ENCODE measurements around the gene ASIC4. TPM values are rescaled to one million over a fixed set of nuclear protein-coding genes. Genes with fewer than 3 reads are reported as not detected.

Gene ASIC4
- total RNA-seq (2022; extraction: Qiagen RNA extraction) = 0.07 to 0.20 TPM (median 0.13 TPM) in 3 of 5 replicates, not detected in the others

GRCh38 chr2:219514196-219514761, at the start of gene ASIC4:
Gene ASIC4 (plus strand): TSS chr2:219514482. CDS start chr2:219514725, 243 bp downstream.

GRCh38 chr2:219498280-219499057, 15.8 kb upstream of the ASIC4 start, which contains the start of gene GMPPA:
Gene GMPPA (plus strand): TSS chr2:219498891. CDS start chr2:219499976, 1,085 bp downstream.

GRCh38 chr2:219543596-219544358, 29.5 kb downstream of the ASIC4 start, which contains the start of the genes CHPF and TMEM198:
Gene CHPF (minus strand): TSS chr2:219543809. CDS start chr2:219543538, 271 bp downstream.
Gene TMEM198 (plus strand): TSS chr2:219544028. CDS start chr2:219544728, 700 bp downstream.

GRCh38 chr2:219571311-219572236, 57.3 kb downstream of the ASIC4 start, which contains the start of gene OBSL1:
Gene OBSL1 (minus strand): TSS chr2:219571539. CDS start chr2:219571232, 307 bp downstream.

GRCh38 chr2:219572237-219573001, 58.1 kb downstream of the ASIC4 start, which contains the start of gene INHA:
Gene INHA (plus strand): TSS chr2:219572310. CDS start chr2:219572375, 65 bp downstream.

Other genes with a start within 250 kb of the ASIC4 start
- 32.8 to 43.6 TPM (median 40.5 TPM) in 5 replicates for gene DNAJB2, start 235.1 kb upstream of the ASIC4 start, total RNA-seq (2022; extraction: Qiagen RNA extraction)
- 1.1 to 1.8 TPM (median 1.3 TPM) in 5 replicates for gene PTPRN, start 205.1 kb upstream of the ASIC4 start, total RNA-seq (2022; extraction: Qiagen RNA extraction)
- not detected in 5 replicates for gene RESP18, start 181.7 kb upstream of the ASIC4 start, total RNA-seq (2022; extraction: Qiagen RNA extraction)
- gene DNPEP, start 126.6 kb upstream of the ASIC4 start, total RNA-seq (2022; extraction: Qiagen RNA extraction) = 60.0 to 70.4 TPM (median 63.8 TPM) in 5 replicates
- gene DES, start 96.1 kb upstream of the ASIC4 start, total RNA-seq (2022; extraction: Qiagen RNA extraction) = 0.07 to 0.39 TPM (median 0.24 TPM) in 5 replicates
- 6.6 to 11.2 TPM (median 7.6 TPM) in 5 replicates for gene SPEG, start 79.6 kb upstream of the ASIC4 start, total RNA-seq (2022; extraction: Qiagen RNA extraction)
- gene GMPPA, start 15.6 kb upstream of the ASIC4 start, total RNA-seq (2022; extraction: Qiagen RNA extraction) = 33.9 to 37.6 TPM (median 36.5 TPM) in 5 replicates
- 19.5 to 34.2 TPM (median 31.1 TPM) in 5 replicates for gene CHPF, start 29.3 kb downstream of the ASIC4 start, total RNA-seq (2022; extraction: Qiagen RNA extraction)
- gene TMEM198, start 29.5 kb downstream of the ASIC4 start, total RNA-seq (2022; extraction: Qiagen RNA extraction) = 0.66 to 1.3 TPM (median 1.1 TPM) in 5 replicates
- gene OBSL1, start 57.1 kb downstream of the ASIC4 start, total RNA-seq (2022; extraction: Qiagen RNA extraction) = 16.0 to 23.3 TPM (median 21.8 TPM) in 5 replicates
- 0.08 to 0.65 TPM (median 0.39 TPM) in 5 replicates for gene INHA, start 57.8 kb downstream of the ASIC4 start, total RNA-seq (2022; extraction: Qiagen RNA extraction)
- gene STK11IP, start 83.4 kb downstream of the ASIC4 start, total RNA-seq (2022; extraction: Qiagen RNA extraction) = 12.6 to 19.3 TPM (median 17.5 TPM) in 5 replicates
- 2.6 to 3.9 TPM (median 3.0 TPM) in 5 replicates for gene SLC4A3, start 113.1 kb downstream of the ASIC4 start, total RNA-seq (2022; extraction: Qiagen RNA extraction)

Measured in A549 treated with Mapracorat at 1 μM for 4 hours (cell line).